ENCODE measurements around the gene PLA2G4E.

GRCh38 chr15:41971895-41972252 lies 49.0 kb downstream of the PLA2G4E start:
- TF ChIP-seq POLR2A (IDR thresholded peaks at IDR 0.05; ENCODE audit: low read depth, low read length) (no peak), TAF1 (IDR thresholded peaks at IDR 0.05; ENCODE audit: low read depth, low read length) (no peak), POLR2AphosphoS5 (IDR thresholded peaks at IDR 0.05; ENCODE audit: low read depth, low read length) (no peak), SPI1 (IDR thresholded peaks at IDR 0.05; ENCODE audit: low read depth, low read length) (no peak), PAX5 (IDR thresholded peaks at IDR 0.05; ENCODE audit: insufficient read depth, low read length, severe bottlenecking) (no peak), POU2F2 (IDR thresholded peaks at IDR 0.05; ENCODE audit: low read depth, low read length) (no peak)
